SKM-1 treated with dmso at 0.1 percent for 144 hours (cell line): ENCODE measurements around the gene PCMT1.
"Not testable (repeated sequence)": the region's sequence is repeated elsewhere in the genome, so short reads cannot be mapped to it uniquely, and the experiment has no call there.

Experiments used
- DNase-seq: peaks from one replicate; lab custom pipeline; 2025; ENCODE audit not compliant: unreplicated experiment; lab: John Stamatoyannopoulos, UW

Gene PCMT1

DNA sequence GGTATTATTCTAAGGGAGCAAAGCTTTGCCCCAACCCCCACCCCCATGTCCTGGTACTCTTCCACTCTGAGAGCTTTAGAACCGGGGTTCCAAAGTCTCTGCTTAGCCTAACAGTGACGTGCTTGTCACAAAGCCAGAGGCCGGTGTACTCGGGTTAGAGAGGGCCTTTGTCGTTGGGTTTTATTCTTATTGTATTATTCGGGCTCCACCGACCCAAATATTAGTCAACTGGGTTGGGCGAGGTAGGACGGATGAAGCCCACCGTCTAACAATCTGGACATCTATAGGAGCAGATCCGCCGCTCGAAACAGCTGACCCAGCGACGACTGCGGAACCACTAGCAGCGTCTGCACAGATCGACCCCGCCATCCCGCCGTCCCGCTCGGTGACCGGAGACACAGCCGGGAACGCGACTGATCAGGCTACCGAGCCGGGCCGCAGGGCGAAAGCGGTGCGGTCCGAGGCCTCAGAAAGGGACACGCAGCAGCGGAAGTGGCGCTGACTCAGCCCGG, 403 bp upstream of the PCMT1 start:
- not testable (repeated sequence) for DNase-seq

DNA sequence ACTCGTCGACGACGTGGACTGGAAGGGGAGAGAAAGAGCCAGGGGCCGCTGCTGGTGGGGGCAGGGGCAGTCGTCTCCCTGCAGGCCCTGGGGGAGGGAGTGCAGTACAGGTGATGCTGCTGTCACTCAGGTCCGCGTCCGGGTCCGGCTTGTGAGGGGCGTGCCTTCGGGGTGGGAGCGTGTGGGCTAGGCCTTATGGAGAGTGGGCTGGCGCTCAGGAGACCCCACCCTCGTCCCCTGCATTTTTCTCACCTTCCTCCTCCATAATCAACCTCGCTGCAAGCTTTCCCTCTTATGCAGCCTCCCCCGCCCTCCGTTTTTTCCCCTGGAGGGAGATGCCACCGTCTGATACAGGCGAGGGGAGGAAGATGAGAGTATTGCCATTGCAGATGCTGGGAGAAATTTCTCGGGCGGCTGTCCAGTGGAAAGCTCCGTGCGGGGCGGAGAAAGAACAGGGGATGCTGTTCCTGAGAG, 632 bp downstream of the PCMT1 start:
- peak; percentile 16 for DNase-seq

DNA sequence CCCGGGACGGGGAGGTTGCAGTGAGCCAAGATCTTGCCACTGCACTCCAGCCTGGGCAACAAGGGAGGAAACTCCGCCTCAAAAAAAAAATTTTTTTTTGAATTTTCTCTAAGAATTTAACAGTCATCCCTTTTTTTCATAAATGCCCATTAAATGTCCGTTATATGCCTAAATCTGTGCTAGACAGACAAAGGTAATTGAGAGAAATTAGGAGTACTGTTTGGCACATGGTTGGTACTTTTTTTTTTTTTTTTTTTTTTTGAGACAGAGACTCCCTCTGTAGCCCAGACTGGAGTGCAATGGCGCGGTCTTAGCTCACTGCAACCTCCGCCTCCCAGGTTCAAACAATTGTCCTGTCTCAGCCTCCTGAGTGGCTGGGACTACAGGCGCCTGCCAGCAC, 1.7 kb downstream of the PCMT1 start:
- no peak for DNase-seq

DNA sequence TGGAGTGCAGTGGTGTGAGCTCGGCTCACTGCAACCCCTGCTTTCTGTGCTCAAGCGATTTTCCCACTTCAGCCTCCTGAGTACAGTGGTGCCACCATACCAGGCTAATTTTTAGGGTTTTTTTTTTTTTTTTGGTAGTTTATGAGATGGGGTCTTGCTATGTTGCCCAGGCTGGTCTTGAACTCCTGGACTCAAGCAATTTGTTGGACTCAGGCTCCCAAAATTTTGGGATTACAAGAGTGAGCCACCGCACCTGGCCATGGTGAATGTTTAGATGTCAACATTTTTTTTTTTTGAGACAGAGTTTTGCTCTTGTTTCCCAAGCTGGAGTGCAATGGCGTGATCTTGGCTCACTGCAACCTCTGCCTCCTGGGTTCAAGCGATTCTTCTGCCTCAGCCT, 2.4 kb downstream of the PCMT1 start:
- not testable (repeated sequence) for DNase-seq

DNA sequence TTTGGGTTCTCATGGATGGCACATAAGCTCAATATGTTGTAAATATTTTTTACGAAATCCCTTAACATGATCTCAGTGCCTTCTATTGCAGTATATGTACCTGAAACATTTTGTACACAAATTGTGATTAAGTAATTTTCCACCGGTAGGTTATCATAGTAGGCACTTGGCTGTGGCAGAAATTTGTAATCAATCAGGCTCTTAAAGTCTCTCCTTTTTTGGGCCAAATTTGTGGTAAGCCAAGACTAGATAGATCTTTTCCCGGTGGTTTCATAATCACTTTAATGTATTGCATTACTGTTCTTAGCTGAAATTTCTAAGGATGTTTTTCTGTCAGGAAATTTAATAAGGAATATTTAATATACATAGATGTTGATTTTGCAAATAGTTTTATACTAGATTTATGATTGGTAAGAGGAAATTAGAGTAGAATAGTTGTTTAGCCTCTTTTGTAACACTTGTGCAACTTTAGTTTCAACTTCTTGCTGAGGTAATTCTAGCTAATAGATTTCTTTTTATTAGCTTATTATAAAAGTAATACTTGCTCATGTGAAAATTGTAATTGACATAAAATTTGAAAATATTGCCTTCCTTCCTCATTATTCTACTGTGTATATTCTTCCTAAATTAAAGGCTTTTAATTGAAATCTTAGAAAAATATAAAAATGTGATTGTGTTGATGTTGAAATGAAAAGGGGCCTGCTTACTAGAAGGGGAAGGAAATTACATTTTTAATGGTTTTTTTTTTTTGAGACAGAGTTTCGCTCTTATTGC, 3.2 kb downstream of the PCMT1 start:
- DNase-seq: no peak

DNA sequence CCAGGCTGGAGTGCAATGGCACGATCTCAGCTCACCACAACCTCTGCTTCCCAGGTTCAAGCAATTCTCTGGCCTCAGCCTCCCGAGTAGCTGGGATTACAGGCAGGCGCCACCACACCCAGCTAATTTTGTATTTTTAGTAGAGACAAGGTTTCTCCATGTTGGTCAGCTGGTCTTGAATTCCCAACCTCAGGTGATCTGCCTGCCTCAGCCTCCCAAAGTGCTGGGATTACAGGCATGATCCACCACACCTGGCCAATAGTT, 3.8 kb downstream of the PCMT1 start:
- DNase-seq: not testable (repeated sequence)

DNA sequence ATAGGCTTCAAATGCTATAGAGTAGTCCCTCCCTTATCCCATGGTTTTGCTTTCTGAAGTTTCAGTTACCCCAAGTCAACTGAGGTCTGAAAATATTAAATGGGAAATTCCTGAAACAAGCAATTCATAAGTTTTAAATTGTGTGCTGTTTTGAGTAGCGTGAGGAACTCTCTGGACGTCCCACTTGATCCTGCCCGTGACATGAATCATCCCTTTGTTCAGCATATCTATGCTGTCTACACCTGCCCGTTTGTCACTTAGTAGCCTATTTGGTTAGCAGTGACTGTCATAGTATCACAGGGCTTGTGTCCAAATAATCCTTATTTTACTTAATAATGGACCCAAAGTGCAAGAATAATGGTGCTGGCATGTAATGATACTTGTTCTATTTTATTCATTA, 5.0 kb downstream of the PCMT1 start:
- no peak for DNase-seq

DNA sequence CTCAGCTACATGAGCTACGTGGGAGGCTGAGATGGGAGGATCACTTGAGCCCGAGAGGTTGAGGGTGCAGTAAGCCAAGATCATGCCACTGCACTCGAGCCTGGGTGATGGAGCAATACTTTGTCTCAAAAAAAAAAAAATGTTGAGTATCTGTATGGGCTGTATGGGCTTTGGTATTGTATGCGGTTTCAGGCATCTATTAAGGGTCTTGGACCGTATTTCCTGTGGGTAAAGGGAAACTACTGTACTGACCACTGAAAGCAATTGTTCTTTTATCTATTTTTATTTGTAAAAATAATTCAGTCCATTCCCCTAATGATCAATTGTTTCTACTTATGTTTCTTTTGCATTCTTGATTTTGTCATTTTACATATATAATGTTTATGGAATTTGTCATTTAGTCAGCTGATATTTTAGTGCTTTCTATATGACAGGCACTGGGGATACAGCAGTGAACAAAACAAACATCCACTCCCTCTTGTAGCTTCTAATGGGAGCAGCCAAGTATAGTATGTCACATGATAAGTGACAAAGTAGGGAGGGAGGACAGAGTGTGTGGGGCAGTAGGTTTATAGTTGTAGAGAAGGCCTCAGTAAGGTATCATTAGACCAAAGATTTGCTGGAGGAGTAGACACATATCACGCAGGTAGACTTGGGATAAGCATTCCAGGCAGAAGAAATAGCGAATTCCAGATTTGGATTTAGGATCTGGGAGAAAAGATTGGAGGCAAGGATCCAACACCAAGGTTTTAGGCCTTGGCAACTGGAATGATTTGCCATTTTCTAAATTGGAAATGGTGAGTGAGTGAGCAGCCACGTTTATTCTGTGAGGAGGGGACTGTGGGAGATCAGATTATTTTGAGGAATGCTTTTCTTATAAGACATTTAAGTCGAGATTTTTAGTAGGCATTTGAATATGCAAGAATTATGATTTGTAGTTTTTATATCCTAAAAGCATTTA, 6.0 kb downstream of the PCMT1 start:
- no peak for DNase-seq

DNA sequence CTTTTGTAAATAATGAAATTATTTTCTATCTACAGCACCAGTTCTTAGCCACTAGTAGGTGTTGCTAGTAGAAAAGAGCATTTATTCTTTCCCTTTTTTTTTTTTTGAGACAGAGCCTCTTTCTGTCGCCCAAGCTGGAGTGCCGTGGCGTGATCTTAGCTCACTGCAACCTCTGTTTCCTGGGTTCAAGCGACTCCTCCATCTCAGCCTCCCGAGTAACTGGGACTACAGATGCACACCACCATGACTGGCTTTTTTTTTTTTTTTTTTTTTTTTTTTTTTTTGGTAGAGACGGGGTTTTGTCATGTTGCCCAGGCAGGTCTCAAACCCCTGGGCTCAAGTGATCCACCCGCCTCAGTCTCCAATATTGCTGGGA, 6.7 kb downstream of the PCMT1 start:
- DNase-seq: no peak

DNA sequence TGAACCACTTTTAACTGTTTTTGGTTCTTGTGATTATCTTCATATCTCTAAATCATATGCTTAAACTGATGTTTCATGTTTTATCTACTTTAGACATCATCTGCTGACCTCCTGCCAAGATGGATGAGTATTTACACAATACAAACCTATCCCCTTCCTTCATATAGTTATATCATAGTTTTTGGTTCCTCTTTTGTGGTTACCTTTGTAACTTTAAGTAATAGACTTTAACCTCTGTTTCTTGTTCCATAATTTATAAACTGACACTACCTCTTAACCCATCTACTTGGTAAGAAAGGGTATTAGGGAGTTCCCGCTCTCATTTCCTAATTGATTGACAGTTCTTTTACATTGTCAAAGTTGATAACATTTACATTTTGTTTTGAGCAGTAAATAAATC, 11.9 kb downstream of the PCMT1 start:
- DNase-seq: peak; percentile 79

DNA sequence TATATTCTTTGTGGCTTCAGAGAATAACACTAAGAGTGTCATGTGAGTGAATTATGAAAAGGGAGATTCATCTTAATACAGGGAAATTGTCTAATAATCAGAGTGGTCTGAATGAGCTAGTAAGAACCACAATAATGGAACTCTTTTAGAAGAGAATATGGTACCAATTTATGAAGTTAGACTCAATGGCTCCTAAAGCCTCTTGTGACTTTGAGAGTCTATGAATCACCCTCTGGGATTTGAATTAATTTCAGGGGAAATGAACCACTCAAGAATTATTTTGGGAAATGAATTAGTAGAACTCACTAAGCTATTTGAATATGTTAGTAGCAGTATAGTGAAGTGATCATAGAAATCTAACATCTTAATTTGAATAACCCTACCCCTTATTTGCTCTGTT, 14.3 kb downstream of the PCMT1 start:
- DNase-seq: no peak

DNA sequence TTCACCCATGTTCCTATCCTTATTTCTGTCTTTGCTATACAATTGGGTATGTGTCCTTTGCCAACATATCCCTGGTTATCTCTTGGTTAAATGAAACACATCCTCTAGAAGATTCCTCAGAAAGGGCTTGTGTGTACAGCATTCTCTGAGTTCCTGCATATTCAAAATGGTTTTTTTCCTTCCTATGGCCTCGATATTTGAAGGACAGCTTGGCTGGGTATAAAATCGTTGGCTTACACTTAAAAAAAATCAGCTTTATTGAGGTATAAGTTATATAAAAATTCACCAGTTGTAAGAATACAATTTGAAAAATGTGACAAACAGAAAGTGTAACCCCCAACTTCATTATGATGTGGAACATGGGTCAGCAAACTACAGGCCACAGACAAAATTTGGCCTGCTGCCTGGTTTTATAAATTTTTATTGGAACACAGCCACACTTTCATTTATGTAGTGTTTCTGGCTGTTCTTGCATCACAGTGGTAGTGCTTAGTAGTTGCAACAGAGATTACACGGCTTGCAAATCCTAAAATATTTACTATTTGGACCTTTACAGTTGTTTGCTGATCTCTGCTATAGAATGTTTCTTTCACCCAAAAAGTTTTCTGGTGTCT, 16.7 kb downstream of the PCMT1 start:
- DNase-seq: no peak

DNA sequence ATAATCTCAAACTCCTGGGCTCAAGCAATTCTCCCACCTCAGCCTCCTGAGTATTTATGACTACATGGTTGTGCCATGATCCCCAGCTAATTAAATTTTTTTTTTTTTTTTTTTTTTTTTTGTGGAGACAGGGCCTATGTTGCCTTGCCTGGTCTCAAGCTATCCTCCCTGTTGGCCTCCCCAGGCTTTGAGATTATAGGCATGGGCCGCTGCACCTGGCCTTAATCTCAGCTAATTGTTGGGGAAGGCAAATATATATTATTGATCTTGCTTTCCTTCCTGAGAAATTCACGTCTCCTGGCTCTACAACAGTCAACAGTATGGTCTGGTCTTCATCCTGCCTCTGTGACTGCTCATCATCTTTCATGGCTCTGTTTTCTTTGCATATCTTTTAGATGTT, 20.1 kb downstream of the PCMT1 start:
- DNase-seq: no peak

DNA sequence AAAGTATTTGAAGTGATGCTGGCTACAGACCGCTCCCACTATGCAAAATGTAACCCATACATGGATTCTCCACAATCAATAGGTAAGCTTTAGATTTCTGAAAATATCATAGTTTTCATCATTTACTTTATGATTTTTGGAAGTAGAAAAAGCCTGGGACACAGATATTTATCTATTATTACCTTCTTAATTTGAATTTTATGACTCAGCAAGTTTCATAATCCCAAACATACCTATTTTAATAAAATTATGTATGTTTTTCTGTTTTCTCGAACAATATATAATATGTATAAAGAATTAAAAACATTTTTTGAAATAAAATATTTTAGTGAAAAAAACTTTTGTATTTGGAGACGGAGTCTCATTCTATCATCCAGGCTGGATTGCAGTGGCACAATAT, 21.6 kb downstream of the PCMT1 start:
- no peak for DNase-seq

DNA sequence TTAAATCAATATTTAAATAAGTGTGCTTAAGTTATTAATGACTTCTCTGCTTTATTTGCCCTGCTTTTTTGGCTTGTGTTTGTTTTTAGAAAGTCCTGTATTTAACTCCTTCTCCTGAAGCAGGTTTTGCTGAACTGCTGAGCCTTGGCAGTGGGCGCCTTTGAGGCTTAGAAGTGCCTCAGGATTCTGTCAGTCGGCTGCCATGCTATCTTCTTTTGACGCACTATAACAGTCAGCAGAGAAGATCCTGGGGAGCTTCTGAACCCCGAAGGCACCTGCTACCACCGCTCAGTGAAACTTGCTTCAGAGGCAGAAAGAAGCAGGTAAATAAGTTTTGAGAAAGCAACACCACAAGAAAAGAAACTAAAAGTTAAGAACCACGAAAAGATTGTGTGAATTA, 22.4 kb downstream of the PCMT1 start:
- no peak for DNase-seq

DNA sequence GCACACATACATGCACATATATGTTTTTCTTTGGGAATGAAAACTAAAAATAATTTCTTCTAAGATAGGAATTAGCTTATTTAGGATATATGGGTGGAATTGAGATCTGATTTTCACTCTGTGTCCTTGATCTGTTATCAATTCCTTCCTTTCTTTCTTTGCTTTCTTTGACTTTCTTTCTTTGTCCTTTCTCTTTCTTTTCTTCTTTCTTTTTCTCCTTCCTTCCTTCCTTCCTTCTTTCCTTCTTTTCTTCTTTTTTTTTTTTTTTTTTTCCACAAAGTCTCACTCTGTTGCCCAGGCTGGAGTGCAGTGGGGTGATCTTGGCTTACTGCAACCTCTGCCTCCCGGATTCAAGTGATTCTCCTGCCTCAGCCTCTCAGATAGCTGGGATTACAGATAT, 28.1 kb downstream of the PCMT1 start:
- no peak for DNase-seq

DNA sequence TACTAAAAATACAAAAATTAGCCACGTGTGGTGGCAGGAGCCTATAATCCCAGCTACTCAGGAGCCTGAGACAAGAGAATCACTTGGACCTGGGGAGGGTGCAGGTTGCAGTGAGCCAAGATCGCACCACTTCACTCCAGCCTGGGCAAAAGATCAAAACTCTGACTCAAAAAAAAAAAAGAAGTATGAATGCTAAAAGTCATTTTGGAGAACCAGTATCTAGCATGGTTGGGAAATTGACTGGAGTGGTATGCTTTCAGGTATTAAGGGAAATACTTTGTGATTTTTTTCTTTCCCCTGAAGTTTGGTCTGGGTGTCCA, 30.1 kb downstream of the PCMT1 start:
- DNase-seq: no peak

DNA sequence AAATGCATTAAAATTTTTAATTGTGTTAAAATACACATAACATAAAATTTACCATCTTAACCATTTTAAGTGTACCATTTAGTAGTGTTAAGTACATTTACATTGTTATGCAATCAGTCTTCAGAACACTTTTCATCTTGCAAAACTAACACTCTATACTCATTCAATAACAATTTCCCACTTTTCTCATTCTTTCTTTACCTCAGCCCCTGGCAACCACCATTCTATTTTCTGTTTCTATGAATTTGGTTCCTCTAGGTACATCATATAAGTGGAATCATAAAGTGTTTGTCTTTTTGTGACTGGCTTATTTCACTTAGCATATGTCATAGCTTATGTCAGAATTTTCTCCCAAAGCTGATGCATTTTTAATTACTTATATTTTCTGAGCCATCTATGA, 32.2 kb downstream of the PCMT1 start:
- DNase-seq: no peak

DNA sequence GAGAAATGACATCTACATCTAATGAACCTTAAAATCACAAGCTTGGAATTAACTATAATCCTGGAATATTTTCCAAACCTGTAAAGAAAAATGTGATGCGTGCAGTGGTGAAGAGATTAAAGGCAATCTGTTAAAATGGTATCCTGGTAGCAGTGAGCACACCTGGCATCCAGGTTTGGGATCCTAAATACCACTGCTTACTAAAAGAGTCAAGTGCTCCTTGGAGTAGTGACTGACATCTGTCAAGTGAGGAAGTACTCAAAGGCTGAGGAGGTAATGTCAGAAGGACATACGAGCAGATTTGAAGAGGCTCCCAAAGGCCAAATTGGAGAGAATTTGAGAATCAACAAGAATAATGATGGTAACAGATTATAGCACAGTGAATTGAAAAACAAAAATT, 32.8 kb downstream of the PCMT1 start:
- no peak for DNase-seq

DNA sequence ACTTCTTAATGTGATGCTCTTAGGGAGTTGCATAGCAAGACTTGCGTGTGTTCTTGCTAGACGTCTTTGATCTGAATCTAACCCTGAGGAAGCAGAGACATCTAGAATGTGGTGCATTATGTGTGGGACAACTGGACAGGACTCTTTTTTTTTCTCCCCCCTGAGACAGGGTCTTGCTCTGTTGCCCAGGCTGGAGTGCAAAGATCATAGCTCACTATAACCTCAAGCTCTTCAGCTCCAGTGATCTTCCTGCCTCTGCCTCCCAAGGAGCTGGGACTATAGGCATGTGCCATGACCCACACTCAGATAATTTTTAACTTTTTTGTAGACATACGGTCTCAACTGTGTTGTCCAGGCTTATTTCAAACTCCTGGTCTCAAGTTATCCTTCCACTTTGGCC, 34.0 kb downstream of the PCMT1 start:
- DNase-seq: no peak

DNA sequence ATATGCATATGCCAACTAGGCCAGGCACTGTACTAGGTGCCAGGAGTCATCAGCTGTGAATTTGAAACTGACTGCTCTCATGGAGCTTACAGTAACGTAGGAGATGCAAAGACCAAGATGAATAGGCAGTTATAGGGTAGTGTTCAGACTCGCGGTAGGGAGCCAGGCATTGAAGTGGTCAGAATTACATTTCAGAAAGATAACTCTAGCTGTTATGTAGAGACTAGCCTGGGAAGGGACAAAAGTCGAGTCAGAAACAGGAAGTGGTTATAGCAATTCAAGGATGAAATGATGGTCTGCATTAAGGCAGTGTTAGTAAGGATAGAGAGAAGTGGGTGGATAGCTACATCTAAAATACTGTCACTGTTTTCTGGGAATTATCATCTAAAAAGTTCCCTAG, 56.6 kb downstream of the PCMT1 start:
- DNase-seq: peak; percentile 1

DNA sequence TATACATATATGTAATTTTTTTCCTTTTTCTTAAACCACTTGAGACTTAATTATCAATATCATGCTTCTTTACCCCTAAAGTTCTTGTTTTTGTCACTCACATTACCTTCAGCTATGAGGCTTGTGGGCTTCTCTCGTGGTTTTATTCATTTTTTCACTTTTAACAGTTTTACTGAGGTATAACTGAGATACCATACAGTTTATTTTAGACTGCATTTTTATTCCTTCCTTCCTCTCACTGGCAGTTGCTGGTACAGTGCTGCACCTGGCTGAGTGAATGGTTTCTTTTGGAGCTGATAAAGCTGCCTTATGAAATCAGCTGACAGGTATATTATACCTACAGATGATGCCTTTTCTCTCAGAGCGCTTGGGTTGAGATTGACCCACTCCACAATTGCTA, 60.3 kb downstream of the PCMT1 start:
- no peak for DNase-seq
